GM12878 (cell line): ENCODE data around the gene CTDSP1. TPM values are rescaled to one million over a fixed set of nuclear protein-coding genes. Genes with fewer than 3 reads are reported as not detected.

Experiments used
- ATAC-seq: fragments of 200-7000 bp; cut with Tn5 transposase; 3 replicates; pipeline ENCODE4 v1.9.1; 2020; ENCODE audit warnings: mild to moderate bottlenecking, moderate library complexity
- BruUV-seq: library from RNA; stranded (reverse); fragments of 400-500 nt; replicated peaks from 2 replicates; lab custom pipeline; 2021; lab: Mats Ljungman, UMichigan
- CTCF ChIA-PET: fragments of 300-600 bp; sonication (Branson Sonifier 250); formaldehyde crosslinking; extraction: SDS; loops from one replicate; lab custom pipeline; 2021; ENCODE audit warnings: inconsistent platforms; lab: Yijun Ruan, JAX
- POLR2A ChIA-PET: fragments of 350-600 bp; formaldehyde crosslinking; extraction: SDS; loops from one replicate; lab custom pipeline; 2021; ENCODE audit warnings: inconsistent platforms; lab: Charles Lee
- RAD21 ChIA-PET: fragments of 300-600 bp; sonication (Branson Sonifier 250); formaldehyde crosslinking; loops from one replicate; lab custom pipeline; 2023; ENCODE audit warnings: antibody characterized with exemption; ENCODE audit not compliant: unreplicated experiment; lab: Charles Lee
- SMC1A ChIA-PET: fragments of 300-600 bp; sonication (Branson Sonifier 250); formaldehyde crosslinking; loops from one replicate; lab custom pipeline; 2023; ENCODE audit not compliant: unreplicated experiment, uncharacterized antibody; lab: Charles Lee
- DNase-seq: peaks from one replicate; pipeline ENCODE4 v3.0.0-alpha.2; 2011; ENCODE audit warnings: low read depth, low spot score
- FAIRE-seq: peaks from 3 replicates; lab custom pipeline; 2011; peaks lifted over from hg19 to GRCh38; lab: Jason Lieb, UNC
- H2AFZ ChIP-seq: 2 replicates; pipeline ENCODE4 v1.6.0; 2011; ENCODE audit warnings: low read depth, low read length, control low read depth; ENCODE audit not compliant: control insufficient read depth
- H3K27ac ChIP-seq: 2 replicates; pipeline ENCODE4 v1.5.1; 2011; ENCODE audit warnings: control low read depth; ENCODE audit not compliant: control insufficient read depth, insufficient read depth
- H3K27me3 ChIP-seq, 2 experiments: replicated peaks in 1 of 2; 2 replicates each; pipeline versions ENCODE4 v1.6.0 to v1.6.1; 2011; ENCODE audit warnings: low read length in 1 of 2; ENCODE audit not compliant: control insufficient read depth in 2 of 2, insufficient read depth in 2 of 2
- H3K36me3 ChIP-seq, 2 experiments: 2 replicates each; pipeline ENCODE4 v1.5.1; 2011; ENCODE audit warnings: low read length in 1 of 2; ENCODE audit not compliant: control insufficient read depth in 2 of 2, insufficient read depth in 2 of 2
- H3K4me1 ChIP-seq: 2 replicates; pipeline ENCODE4 v1.6.1; 2011; ENCODE audit warnings: mild to moderate bottlenecking, low read length, moderate library complexity, mixed read lengths; ENCODE audit not compliant: control insufficient read depth, insufficient read depth
- H3K4me2 ChIP-seq: 2 replicates; pipeline ENCODE4 v1.6.0; 2011; ENCODE audit warnings: control low read depth; ENCODE audit not compliant: control insufficient read depth, insufficient read depth
- H3K4me3 ChIP-seq: fragments of 200-600 bp; sonication (generic); 2 replicates; pipeline ENCODE4 v1.5.1; 2016
- H3K79me2 ChIP-seq: 2 replicates; pipeline ENCODE4 v1.6.0; 2011; ENCODE audit warnings: low read length; ENCODE audit not compliant: control insufficient read depth, insufficient read depth
- H3K9ac ChIP-seq: 2 replicates; pipeline ENCODE4 v1.8.0; 2011; ENCODE audit warnings: low read length, control low read depth, mixed read lengths; ENCODE audit not compliant: control insufficient read depth, insufficient read depth
- H3K9me3 ChIP-seq: replicated peaks from 3 replicates; pipeline ENCODE4 v1.5.1; 2011; ENCODE audit warnings: mild to moderate bottlenecking, low read length; ENCODE audit not compliant: control insufficient read depth, insufficient read depth
- H4K20me1 ChIP-seq: 2 replicates; pipeline ENCODE4 v1.6.0; 2011; ENCODE audit not compliant: control insufficient read depth, insufficient read depth
- EGR1 ChIP-seq, 2 experiments: IDR thresholded peaks; 1 replicate in 1 of 2; 2 replicates in 1 of 2; pipeline ENCODE4 v1.6.1; 2011 to 2012; ENCODE audit warnings: low read depth in 2 of 2, low read length in 2 of 2, borderline replicate concordance in 1 of 2, mild to moderate bottlenecking in 1 of 2, moderate library complexity in 1 of 2
- SMARCA5 ChIP-seq: fragments of 450-650 bp; IDR thresholded peaks from 2 replicates; pipeline ENCODE4 v1.6.1; 2017; ENCODE audit warnings: mild to moderate bottlenecking
- YBX1 ChIP-seq: fragments of 450-650 bp; IDR thresholded peaks from 2 replicates; pipeline ENCODE4 v1.6.1; 2016; ENCODE audit warnings: antibody characterized with exemption
- WGBS: methylation state at CpG from one replicate; pipeline ENCODE4 v1.1.6; 2016; ENCODE audit warnings: low lambda C conversion rate; ENCODE audit not compliant: insufficient replicate concordance, insufficient coverage; ENCODE audit errors: missing lambda C conversion rate; 5-methylcytosine and 5-hydroxymethylcytosine counted together
- in situ Hi-C: fragments of 300-500 bp; cut with MboI; formaldehyde crosslinking; loops from 9 replicates; pipeline ENCODE4 v1.14.3; 2018; ENCODE audit warnings: mixed read lengths
- intact Hi-C: fragments of 100-400 bp; cut with micrococcal nuclease; formaldehyde crosslinking; loops from one replicate; pipeline ENCODE4 v1.14.2; 2022; ENCODE audit not compliant: unreplicated experiment
- polyA plus RNA-seq, 11 experiments: library from polyadenylated mRNA; depleted of rRNA in 4 of 11; unstranded in 6 of 11; stranded (reverse) in 5 of 11; fragments of >200 nt; fragmentation: Nextera tagmentation in 4 of 11; fragmentation: Illumina TruSeq in 1 of 11; extraction: Ambion mirVana in 4 of 11; extraction: Trizol in 1 of 11; gene quantifications; 1 replicate in 1 of 11; 2 replicates in 10 of 11; pipeline versions ENCODE4 v1.2.1 to v1.2.3, GENCODE V29; 2011 to 2016; ENCODE audit warnings: inconsistent platforms in 2 of 11, missing spikeins in 2 of 11, low read depth in 1 of 11
- total RNA-seq, 4 experiments: library from RNA; depleted of rRNA in 3 of 4; stranded (reverse); fragments of >200 nt in 3 of 4; fragmentation: Illumina TruSeq in 1 of 4; extraction: Trizol in 1 of 4; gene quantifications; 2 replicates each; pipeline versions ENCODE4 v1.2.1 to v1.2.3, GENCODE V29; 2013 to 2021
- TF ChIP-seq, protein P1 (sequence below): fragments of 450-650 bp; formaldehyde crosslinking; IDR thresholded peaks from 2 replicates; pipeline ENCODE4 v1.4.0; 2022; ENCODE audit warnings: mild to moderate bottlenecking, moderate library complexity
- TF ChIP-seq, protein P2 (sequence below): fragments of 450-650 bp; IDR thresholded peaks from 2 replicates; pipeline ENCODE4 v1.6.1; 2017; ENCODE audit warnings: low read depth, mild to moderate bottlenecking, moderate library complexity
- TF ChIP-seq, protein P3 (sequence below): fragments of 450-650 bp; IDR thresholded peaks from 2 replicates; pipeline ENCODE4 v1.6.1; 2018; ENCODE audit warnings: mild to moderate bottlenecking, low read depth, moderate library complexity; ENCODE audit not compliant: partially characterized antibody

CTDSP1 gene
- total and polyA plus RNA-seq, 10 of the 15 experiments (the other 5 are each of a cell fraction or from before 2014, with no cell fraction given): 3.0 to 75.9 (median 34.4) TPM

DNA sequence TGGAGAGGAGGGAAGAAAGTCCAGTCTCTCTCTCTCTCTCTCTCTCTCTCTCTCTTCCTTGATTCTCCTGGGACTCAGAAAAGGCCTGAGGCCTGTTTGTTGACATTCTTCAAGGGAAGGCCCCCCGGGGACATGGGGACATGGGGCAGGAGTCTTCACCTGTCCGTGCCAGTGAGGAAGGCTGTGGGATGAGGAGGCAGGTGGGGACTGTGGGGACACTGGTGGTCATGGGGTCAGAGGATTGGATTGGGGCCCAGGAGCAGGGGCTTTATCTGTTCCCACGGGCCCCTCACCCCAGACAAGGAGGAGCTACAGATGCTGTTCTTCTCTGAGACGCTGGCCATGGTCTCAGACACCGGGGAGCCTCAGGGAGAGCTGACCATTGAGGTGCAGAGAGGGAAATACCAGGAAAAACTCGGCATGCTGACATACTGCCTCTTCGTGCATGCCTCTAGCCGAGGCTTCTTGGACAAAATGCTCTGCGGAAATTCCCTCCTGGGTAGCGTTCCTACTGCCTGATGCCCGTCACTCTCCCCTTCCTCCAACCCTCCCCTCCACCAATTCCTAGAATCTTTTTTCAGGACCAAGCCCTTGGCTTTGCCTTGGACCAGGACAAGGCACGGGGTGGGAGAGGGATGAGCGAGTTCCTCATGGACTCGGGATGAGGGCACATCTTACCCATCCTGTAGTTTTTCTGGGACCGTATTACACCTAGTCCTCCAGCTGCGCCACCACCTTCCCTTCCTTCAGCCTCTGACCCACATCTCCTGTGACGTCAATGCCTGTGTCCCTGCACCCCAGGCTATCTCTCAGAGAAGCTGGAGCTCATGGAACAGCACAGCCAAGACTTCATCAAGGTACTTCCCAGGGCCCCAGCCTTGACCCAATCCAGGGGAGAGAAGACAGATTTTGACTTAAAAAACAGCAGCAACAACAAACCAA is 42.2 kb upstream of the CTDSP1 start (continued):
- TF ChIP-seq, protein P1, sequence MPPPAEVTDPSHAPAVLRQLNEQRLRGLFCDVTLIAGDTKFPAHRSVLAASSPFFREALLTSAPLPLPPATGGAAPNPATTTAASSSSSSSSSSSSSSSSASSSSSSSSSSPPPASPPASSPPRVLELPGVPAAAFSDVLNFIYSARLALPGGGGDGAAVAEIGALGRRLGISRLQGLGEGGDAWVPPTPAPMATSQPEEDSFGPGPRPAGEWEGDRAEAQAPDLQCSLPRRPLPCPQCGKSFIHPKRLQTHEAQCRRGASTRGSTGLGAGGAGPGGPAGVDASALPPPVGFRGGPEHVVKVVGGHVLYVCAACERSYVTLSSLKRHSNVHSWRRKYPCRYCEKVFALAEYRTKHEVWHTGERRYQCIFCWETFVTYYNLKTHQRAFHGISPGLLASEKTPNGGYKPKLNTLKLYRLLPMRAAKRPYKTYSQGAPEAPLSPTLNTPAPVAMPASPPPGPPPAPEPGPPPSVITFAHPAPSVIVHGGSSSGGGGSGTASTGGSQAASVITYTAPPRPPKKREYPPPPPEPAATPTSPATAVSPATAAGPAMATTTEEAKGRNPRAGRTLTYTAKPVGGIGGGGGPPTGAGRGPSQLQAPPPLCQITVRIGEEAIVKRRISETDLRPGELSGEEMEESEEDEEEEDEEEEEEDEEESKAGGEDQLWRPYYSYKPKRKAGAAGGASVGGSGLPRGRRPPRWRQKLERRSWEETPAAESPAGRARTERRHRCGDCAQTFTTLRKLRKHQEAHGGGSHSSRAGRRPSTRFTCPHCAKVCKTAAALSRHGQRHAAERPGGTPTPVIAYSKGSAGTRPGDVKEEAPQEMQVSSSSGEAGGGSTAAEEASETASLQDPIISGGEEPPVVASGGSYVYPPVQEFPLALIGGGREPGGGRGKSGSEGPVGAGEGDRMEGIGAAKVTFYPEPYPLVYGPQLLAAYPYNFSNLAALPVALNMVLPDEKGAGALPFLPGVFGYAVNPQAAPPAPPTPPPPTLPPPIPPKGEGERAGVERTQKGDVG (CRISPR knock-in tag): no peak
- TF ChIP-seq, protein P2, sequence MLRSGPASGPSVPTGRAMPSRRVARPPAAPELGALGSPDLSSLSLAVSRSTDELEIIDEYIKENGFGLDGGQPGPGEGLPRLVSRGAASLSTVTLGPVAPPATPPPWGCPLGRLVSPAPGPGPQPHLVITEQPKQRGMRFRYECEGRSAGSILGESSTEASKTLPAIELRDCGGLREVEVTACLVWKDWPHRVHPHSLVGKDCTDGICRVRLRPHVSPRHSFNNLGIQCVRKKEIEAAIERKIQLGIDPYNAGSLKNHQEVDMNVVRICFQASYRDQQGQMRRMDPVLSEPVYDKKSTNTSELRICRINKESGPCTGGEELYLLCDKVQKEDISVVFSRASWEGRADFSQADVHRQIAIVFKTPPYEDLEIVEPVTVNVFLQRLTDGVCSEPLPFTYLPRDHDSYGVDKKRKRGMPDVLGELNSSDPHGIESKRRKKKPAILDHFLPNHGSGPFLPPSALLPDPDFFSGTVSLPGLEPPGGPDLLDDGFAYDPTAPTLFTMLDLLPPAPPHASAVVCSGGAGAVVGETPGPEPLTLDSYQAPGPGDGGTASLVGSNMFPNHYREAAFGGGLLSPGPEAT: no peak

DNA sequence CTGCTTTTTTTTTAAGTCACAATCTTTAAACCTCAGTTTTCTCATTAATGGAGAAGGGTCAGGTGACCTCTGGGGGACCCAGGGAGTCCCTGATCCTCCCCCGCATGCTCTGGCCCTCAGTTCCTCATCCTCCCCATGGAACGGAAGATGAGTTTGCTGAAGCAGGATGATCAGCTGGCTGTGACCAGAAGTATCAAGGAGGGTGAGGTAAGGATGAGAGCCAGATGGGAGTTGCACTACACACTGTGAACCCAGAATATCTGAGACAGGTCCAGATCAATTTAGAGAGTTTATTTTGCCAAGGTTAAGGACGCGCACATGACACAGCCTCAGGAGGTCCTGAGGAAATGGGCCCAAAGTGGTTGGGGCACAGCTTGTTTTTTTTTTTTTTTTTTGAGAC is 39.2 kb upstream of the CTDSP1 start:
- Histone ChIP-seq H3K27me3 (no peaks in the 10 kb centered on the region), H3K4me3 (no peak overlapping the region), H3K79me2 (no peaks in the 10 kb centered on the region), H3K36me3 (no peaks in the 10 kb centered on the region), H3K27ac (no peak overlapping the region), H3K9ac (no peak overlapping the region), H4K20me1 (no peaks in the 10 kb centered on the region), H3K9me3 (no peaks in the 10 kb centered on the region), H3K4me2 (no peak overlapping the region), H3K4me1 (peaks cover 7% of the 10 kb centered on the region), H2AFZ (no peak overlapping the region)
- intact Hi-C loops: no loop called here
- ATAC-seq: no peak
- ChIA-PET RAD21 (interaction anchor here (1.4 to 4.9 kb wide), 2 partner anchors 33 to 58 kb away, joined by 4 to 34 read pairs; no protein-coding TSS in a partner anchor), SMC1A (interaction anchor here (0.6 to 5.5 kb wide), 3 partner anchors 18 to 283 kb away, joined by 3 to 70 read pairs (median 3); no protein-coding TSS in a partner anchor), CTCF (interaction anchor here (1.5 to 2.7 kb wide), 4 partner anchors 31 to 71 kb away, joined by 3 to 8 read pairs (median 5); no protein-coding TSS in a partner anchor), POLR2A (no interaction called here)
- 100% methylated on average over 4 of the region's 4 CpGs for WGBS
- no TSS peak for BruUV-seq
- FAIRE-seq: no peak
- in situ Hi-C loops: no loop called here
- no peak for DNase-seq
- TF ChIP-seq SMARCA5 (no peak), YBX1 (no peak), EGR1 (IDR thresholded peaks at IDR 0.05; ENCODE audit: borderline replicate concordance in 1 of 2, low read depth in 2 of 2, low read length in 2 of 2) (no peak)
- TF ChIP-seq, protein P1 (CRISPR knock-in tag): no peak
- TF ChIP-seq, protein P3, sequence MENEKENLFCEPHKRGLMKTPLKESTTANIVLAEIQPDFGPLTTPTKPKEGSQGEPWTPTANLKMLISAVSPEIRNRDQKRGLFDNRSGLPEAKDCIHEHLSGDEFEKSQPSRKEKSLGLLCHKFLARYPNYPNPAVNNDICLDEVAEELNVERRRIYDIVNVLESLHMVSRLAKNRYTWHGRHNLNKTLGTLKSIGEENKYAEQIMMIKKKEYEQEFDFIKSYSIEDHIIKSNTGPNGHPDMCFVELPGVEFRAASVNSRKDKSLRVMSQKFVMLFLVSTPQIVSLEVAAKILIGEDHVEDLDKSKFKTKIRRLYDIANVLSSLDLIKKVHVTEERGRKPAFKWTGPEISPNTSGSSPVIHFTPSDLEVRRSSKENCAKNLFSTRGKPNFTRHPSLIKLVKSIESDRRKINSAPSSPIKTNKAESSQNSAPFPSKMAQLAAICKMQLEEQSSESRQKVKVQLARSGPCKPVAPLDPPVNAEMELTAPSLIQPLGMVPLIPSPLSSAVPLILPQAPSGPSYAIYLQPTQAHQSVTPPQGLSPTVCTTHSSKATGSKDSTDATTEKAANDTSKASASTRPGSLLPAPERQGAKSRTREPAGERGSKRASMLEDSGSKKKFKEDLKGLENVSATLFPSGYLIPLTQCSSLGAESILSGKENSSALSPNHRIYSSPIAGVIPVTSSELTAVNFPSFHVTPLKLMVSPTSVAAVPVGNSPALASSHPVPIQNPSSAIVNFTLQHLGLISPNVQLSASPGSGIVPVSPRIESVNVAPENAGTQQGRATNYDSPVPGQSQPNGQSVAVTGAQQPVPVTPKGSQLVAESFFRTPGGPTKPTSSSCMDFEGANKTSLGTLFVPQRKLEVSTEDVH: no peak
